GM19463 (cell line): ENCODE results near the gene ALOX5.
"Not testable (repeated sequence)": the region's sequence is repeated elsewhere in the genome, so short reads cannot be mapped to it uniquely, and the experiment has no call there.

Experiments
- ATAC-seq: cut with Tn5 transposase; IDR thresholded peaks from one replicate; pipeline ENCODE4 v1.9.1; 2021; ENCODE audit warnings: mild to moderate bottlenecking, moderate library complexity; ENCODE audit not compliant: unreplicated experiment

The ALOX5 gene

GRCh38 chr10:45461034-45461433 is 87.0 kb downstream of the ALOX5 start:
- peak; percentile 72 for ATAC-seq

DNA sequence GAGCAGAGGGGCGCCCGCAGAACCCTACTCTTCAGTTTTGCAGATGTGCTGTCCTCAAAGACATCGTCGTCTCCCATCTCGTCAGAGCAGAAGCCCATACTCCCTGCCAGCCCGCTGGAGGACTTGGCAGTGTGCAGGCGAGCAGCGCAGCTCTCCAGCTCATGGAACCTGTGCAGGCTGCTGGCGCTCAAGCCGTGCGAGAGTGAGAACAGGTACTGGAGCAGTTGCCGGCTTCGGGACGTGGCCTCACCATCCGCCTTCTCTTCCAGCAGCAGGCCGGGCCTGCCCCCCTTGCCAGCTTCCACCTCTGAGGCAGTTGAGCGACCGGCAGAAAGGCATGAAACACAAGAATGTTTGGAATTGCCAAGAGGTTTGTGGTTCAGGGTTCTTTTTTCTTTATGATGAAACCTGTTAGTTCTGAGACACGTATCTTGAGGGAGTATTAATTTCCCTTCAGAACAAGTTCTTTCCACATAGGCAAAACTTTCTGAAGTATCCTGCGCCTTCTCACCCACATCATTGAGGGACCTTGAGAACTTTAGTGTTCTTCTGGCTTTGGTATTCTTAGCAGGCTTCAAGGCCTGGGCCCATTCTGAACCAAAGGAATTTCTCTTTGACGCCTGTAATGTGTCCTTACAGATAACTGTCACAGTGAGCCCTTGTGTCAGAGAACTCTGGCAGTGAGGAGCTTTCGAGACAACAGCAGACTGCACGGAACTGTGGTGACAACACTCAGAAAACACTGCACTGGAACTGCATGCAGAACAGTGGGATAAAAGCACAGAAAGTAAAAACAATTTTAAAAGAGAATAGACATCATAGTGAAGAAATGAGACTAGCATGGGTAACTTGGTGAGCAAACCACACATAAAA is 89.5 kb downstream of the ALOX5 start:
- no peak for ATAC-seq

- ATAC-seq = peak; percentile 36
Measured at GRCh38 chr10:45464958-45465567, 91.0 kb downstream of the ALOX5 start.

DNA sequence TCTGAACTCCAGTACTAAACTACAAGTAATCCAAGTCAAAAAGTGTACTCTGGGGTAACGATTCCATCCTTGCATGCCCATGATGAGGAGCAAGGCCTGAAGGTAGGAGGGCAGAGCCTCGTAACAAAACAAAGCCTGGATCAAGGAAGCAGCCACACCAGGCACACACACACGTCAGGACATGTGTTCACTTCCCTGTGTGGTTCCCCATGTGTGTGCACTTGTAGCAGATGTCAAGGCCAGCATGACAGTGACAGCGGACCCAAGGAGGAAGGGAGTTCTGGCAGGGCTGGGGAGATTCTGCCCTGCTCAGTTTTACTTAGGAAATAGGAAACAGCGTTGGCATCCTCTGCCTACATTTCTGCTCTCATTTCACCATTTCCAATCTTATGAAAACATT is 92.8 kb downstream of the ALOX5 start:
- ATAC-seq = no peak

DNA sequence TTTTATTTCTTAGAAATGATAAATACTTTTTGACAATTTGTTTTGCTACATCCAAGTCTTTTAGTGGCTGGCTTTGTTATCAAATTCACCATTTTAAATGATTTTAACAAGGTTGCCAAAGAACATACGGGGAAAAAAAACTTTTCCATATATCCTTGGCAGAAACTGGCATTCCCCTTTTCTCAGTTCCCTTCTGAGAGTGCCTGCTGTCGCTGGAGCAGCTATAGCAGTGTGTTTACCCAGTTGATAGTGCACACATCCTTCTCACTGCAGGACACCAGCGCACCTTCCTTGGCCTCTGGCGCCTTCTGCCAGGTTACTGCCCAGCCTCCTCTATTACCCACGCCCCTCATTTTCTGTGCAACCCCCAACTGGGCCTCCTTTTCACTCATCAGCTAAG is 94.1 kb downstream of the ALOX5 start:
- ATAC-seq = no peak

DNA sequence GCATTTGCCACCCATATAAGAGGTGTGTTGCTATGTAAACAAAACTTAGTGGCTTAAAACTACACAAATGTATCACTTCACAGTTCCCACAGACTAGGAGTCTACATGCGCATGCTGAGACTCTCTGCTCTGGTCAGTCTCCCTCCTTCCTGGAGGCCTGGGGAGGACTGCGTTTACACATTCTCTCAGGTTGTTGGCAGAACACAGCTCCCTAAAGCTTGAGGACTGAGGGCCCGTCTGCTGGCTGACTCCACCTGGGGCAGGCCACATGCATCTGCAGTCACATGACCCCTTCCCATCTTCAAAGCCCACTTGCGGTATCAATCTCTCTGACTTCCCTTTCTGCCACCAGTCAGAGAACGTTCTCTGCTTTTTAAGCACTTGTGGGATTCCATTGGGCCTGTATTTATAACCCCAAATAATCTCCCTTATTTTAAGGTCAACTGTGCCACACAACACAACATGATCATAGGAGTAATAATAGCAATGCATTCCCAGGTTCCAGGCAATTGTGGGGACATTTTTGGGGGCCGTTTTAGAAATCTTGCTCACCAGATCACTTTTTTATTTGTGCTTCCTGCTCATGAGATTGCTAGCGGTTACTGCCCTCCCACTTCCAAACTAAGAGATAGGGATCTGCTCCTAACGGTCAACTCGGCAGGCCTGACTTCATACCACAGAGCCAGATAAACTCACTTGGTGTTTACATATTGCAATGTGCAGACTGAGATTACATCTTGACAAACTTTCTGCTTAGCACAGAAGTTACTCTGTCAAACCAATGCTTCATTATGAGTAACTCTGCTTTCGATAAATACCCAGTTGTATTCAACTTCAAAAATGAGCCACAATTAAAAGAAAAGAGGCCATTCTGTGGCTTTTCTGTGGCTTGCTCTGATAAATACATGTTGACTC is 96.3 kb downstream of the ALOX5 start:
- peak; percentile 33 for ATAC-seq

GRCh38 chr10:45471059-45471458 is 97.0 kb downstream of the ALOX5 start:
- no peak for ATAC-seq

DNA sequence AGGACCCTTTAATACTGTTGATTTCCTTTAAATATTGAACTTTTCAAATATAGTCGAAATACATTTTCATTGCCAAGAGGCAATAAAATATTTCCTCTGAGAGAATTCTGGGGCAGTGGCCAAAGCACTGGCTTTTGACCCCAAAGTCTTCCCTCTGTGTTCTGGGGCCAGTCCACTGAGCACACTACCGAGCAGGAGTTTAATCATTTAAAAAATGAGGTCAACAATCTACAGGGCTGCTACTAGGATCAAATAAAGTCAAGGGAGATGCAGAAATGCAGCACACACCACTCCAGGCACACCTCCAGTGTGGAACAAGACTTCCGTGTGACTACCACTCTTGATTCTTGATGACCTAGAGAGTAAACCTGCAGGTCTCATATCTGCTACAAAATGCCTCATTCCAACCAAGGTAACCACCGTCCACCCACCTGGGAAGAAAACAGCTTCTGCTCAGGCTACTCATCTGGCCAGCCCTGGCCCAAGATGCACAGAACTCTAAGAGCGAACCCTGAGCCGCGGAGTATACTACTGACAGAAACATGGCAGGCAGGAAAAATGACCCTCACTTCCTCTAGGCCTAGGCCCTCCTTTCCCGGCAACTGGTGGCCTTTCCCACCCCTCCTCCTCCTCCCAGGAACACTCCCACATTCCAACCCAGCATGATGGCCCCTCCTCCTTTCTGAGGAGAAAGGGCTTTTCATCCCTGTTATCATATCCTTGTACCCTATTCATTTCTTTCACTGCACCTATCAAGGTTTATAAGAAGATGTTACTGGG is 97.7 kb downstream of the ALOX5 start:
- ATAC-seq = no peak

GRCh38 chr10:45473126-45473525 is 99.1 kb downstream of the ALOX5 start:
- no peak for ATAC-seq

- ATAC-seq = no peak
Measured at GRCh38 chr10:45476559-45476958, 102.5 kb downstream of the ALOX5 start.

DNA sequence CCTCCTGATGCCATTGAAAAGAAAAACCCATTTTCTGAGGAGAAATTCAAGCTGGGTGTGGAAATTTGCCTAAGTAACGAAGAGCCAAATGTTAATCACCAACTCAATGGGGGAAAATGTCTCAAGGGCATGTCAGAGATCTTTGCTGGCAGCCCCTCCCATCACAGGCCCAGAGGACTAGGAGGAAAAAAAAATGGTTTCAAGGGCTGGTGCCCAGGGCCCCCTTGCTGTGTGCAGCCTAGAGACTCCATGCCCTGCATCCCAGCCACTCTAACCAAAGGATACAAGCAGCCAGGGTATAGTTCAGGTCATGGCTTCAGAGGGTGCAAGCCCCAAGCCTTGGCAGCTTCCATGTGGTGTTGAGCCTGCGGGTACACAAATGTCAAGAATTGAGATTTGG is 106.3 kb downstream of the ALOX5 start:
- ATAC-seq = no peak

DNA sequence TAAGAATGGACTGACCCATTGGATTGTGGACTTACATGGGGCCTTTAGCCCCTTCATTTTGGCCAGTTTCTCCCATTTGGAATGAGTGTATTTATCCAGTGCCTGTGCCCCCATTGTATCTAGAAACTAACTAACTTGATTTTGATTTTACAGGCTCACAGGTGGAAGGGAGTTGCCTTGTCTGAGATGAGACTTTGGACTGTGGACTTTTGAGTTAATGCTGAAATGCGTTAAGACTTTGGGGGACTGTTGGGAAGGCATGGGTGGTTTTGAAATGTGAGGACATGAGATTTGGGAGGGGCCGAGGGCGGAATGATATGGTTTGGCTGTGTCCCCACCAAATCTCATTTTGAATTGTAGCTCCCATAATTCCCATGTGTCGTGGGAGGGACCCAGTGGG is 107.1 kb downstream of the ALOX5 start:
- ATAC-seq = not testable (repeated sequence)

DNA sequence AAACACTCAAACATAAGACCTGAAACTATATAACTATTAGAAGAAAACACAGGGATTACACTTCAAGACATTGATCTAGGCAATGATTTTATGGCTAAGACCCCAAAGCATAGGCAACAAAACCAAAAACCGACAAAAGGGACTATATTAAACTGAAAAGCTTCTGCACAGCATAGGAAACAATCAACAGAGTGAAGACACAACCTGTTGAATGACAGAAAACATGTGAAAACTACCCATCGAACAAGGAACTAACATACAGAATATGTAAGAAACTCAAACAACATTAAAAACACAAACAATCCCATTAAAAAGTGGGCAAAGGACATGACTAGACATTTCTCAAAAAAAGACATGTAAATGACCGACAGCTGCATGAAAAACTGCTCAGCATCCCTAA is 109.0 kb downstream of the ALOX5 start:
- ATAC-seq = no peak

- ATAC-seq = no peak
Measured at GRCh38 chr10:45487735-45488134, 113.7 kb downstream of the ALOX5 start.

GRCh38 chr10:45488365-45488764 is 114.3 kb downstream of the ALOX5 start:
- no peak for ATAC-seq

- ATAC-seq = no peak
Measured at GRCh38 chr10:45490277-45490676, 116.3 kb downstream of the ALOX5 start.

DNA sequence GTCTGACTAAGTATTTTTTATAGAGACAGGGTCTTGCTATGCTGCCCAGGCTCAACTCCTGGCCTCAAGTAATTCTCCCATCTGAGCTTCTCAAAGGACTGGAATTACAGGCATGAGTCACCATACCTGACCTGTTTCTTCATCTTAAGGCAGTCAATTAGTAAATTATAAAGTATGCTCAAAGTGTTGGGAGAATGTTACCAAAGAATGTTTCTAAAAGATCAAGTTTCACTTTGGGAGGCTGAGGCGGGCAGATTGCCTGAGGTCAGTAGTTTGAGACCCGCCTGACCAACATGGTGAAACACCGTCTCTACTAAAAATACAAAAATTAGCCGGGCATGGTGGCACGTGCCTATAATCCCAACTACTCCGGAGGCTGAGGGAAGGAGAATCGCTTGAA is 117.0 kb downstream of the ALOX5 start:
- no peak for ATAC-seq
